HG03097 (cell line): ENCODE results near the gene PCSK4.
"Not testable (repeated sequence)": the region's sequence is repeated elsewhere in the genome, so short reads cannot be mapped to it uniquely, and the experiment has no call there.

Experiments used
- ATAC-seq: cut with Tn5 transposase; IDR thresholded peaks from one replicate; pipeline ENCODE4 v1.9.1; 2021; ENCODE audit not compliant: unreplicated experiment, low FRiP score

PCSK4 gene

DNA sequence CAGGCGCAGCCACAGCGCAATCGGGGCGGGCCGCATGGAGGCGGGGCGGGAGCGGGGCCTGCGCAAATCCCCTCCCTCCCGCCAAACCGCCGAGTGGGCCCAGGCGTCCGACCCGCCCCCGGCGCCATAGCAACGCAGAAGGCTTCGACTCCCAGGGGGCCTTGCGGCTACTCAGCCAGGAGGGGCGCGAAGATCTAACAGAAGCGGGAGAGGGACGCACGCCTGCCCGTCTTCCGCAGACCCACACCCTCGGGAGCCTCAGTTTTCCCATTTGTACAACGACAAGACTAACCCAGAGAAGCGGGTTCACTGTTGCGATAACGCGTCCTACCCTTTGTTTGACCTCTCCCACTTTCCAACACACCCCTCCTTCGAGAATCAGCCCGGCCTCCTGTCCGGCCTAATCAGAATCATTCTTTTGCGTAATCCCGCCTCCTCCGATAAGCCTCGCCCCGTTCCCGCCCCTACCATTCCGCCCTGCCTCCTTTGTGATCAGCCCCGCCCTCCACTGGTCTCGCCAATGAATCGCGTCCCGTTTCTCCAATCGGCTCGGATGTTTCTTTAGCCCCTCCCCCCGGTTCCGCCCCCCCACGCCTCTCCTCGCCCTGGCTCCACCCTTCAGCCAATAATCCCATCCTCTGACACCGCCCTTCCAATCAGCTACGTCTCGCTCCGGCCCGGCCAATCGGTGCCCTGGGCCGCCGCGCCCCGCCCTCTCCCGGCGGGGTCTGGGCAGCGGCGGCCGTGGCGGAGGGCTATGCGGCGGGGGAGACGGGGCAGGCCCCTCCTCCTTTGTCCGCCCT lies at the start of gene PCSK4:
PCSK4 (minus strand) TSS at position 40 of the 803 bp plus-strand sequence; CDS start at position 36, 4 bp downstream.
- ATAC-seq = peak; percentile 75

DNA sequence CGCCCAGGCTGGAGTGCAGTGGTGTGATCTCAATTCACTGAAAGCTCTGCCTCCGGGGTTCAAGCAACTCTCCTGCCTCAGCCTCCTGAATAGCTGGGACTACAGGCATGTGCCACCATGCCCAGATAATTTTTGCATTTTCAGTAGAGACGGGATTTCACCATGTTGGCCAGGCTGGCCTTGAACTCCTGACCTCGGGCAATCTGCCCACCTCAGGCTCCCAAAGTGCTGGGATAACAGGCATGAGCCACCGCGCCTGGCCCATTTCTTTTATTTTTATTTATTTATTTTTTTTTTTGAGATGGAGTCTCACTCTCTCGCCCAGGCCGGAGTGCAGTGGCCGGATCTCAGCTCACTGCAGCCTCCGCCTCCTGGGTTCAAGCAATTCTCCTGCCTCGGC lies 49.6 kb upstream of the PCSK4 start:
- ATAC-seq = not testable (repeated sequence)

DNA sequence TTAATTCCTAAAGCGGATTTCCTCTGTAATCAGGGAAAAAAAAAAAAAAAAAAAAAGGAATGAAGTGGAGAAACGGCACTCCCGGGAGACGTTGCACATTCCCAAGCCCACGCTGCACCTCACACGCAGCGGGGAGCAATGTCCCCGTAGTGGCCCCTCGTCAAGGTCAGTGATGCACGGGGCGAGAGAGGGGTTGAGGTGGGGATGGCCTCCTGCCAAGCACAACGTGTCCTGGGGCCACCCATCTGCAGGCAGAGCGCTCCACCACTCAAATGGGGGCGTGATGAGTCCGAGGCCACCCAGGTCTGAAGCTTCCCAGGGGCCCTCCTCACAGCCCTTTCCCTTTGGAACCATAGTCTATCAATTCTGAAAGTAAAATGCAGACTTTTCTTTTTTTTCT lies 48.8 kb upstream of the PCSK4 start:
- ATAC-seq = no peak

DNA sequence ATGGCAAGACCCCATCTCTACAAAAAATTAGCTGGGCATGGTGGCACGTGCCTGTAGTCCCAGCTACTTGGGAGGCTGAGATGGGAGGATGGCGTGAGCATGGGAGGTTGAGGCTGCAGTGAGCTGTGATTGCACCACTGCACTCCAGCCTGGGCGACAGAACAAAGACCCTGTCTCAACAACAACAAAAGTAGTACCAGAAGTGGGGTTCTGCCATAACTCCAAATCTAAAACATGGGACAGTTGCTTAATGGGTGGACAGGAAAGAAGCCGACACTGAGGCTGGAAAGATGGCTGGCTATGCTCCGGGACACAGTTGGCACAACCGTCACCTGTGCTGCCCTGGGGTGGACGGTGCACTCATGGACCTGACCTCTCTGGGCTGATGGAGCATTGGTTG lies 45.5 kb upstream of the PCSK4 start:
- ATAC-seq = not testable (repeated sequence)

DNA sequence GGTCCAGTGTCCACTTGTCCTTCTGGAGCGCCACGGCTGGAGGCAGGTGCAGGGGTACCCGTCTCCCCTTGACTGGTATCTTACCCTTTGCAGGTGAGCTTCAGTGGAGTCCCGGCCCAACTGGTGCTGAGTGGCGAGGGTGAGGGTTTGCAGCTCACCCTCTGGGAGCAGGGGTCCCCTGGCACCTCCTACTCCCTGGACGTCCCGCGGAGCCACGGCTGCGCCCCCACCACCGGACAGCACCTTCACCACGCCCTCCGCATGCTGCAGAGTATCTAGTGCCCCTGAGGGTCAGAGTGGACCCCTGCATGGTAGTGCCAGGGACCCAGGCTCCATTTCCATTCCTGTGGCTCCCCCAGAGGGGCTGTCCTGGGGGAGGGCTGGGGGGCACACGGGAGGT lies 44.8 kb upstream of the PCSK4 start:
- no peak for ATAC-seq

DNA sequence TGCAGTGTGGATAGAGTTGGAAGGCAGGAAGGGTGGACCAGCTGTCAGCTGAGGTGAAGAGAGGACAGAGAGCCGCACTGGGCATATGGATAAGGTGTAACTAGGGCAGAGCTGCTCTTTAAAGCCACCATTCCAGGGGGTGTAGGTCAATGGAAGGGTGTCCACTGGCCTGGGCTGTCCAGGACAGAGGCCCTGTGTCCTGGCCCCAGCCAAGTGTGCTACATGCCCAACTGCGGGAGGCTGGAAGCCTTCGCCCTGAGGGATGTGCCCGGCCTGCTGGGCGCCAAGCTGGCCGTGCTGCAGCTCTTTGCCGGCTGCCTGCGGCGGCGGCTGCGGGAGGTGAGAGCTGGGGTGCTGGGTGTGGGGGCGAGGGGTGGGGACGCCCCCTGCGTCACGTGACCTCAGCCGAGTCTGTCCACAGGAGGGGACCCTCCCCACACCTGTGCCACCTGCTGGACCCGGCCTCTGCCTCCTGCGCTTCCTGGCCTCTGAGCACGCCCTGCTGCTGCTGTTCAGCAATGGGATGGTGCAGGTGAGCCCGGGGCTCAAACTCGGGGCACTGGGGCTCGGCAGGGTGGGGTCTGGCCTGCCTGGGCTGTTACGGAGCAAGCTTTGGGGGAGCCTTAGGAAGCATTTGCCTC lies 43.5 kb upstream of the PCSK4 start:
- no peak for ATAC-seq

DNA sequence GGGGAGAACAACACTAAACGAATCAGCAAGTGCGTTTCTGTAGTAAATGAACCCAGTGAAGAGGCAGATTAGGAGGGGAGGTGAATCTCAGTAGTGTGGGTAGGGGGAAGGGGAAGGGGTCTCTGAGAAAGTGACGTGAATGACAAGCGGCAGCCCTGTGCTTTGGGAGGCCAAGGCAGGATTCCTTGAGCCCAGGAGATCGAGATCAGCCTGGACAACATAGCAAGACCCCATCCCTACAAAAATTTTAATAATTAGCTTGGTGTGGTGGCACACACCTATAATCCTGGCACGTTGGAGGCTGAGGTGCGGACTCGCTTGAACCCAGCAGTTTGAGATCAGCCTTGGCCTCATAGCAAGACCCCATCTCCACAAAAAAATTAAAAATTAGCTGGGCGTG lies 41.9 kb upstream of the PCSK4 start:
- no peak for ATAC-seq

DNA sequence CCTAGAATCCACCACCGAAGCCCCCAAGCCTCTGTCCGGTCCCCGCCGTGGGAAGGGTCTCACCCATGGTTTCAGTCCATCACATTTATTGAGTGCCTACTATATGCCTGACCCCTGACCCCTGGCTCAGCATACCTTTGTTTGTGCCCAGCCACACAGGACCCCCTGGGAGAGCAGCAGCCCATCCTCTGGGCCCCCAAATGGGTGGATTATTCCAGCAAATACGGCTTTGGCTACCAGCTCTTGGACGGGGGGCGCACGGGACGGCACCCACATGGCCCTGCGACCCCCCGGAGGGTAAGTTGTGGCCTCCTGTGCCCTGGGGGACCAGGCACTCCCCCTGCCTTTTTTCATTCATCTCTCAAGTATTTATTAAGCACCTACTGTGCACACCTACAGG lies 41.4 kb upstream of the PCSK4 start:
- ATAC-seq = no peak

DNA sequence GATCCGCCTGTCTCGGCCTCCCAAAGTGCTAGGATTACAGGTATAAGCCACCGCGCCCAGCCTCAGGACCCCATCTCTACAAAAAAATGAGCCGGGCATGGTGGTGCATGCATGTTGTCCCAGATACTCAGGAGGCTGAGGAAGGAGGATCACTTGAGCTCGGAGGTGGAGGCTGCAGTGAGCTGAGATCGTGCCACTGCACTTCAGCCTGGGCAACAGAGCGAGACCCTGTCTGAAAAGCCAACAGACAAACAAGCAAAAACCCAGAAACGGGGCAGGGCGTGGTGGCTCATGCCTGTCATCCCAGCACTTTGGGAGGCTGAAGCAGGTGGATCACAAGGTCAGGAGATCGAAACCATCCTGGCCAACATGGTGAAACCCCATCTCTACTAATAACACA lies 40.7 kb upstream of the PCSK4 start:
- not testable (repeated sequence) for ATAC-seq

DNA sequence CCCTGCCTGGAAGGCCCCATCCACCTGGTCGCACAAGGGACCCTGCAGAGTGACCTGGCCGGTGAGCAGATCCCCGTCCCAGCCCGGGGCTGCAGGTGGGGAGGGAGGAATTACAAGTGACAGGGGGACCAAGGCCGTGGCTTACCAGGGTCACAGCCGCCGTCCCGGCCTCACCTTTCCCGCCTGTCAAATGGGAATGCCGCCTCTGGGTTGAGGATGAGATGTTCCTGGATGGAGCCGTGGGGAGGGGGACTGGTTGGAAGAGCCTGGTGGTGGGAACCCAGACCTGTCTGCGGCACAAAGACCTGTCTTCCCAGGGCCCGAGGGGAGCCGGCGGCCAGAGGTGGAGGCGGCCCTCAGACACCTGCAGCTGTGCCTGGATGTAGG lies 39.3 kb upstream of the PCSK4 start:
- ATAC-seq = no peak

DNA sequence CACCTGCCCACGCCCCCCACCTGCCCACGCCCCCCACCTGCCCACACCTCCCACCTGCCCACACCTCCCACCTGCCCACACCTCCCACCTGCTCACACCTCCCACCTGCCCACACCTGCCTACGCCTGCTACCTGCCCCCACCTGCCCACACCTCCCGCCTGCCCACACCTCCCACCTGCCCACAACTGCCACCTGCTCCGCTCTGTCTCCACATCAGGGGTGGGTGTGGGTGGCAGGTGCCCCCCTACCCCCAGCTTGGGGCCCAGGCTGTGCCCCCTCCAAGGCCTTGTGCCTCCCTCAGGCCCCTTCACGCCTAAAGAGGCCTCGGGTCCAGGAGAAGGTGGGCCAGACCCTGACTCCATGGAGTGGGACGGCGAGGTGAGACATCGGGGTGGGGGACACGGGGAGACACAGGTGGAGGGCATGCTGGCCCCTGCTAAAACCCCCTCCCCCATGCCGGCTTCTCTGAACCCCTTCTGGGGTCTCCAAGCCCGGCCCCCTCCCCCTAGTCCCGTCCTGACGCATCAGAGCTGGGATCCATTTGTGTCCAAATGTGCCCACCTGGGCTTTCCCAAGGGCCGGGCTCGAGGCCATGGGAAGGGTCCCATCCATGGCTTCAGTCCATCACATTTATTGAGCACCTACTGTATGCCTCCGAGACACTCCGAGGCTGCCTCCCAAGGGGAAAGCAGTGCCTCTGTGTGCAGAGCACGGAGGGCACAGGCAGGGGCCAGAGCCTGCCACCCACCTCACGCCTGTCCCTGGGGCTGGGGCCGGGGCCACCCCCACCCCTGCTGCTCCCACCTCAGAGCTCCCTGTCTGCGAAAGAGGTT lies 38.7 kb upstream of the PCSK4 start:
- no peak for ATAC-seq

DNA sequence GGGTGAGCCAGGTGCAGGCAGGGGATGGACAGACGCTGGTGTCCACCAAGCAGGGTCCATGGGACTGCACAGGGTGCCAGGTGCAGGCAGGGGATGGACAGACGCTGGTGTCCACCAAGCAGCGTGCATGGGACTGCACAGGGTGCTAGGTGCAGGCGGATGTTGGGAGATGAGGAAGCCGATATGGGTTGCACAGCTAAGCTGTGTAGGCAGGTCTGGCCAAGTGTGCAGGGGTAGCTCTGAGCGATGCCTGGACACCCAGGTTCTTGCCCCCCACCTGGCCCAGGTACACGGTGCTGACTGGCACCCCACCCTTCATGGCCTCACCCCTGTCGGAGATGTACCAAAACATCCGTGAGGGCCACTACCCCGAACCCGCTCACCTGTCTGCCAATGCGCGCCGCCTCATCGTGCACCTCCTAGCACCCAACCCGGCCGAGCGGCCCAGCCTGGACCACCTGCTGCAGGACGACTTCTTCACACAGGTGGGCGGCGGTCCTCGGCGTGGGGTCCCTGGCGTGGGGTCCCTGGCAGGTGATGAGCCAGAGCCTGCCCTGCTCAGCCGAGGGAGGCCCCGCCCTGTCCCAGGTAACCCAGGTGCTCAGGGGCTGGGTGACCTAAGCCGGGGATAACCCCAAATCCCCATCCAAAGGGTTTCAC lies 37.6 kb upstream of the PCSK4 start:
- ATAC-seq = no peak

DNA sequence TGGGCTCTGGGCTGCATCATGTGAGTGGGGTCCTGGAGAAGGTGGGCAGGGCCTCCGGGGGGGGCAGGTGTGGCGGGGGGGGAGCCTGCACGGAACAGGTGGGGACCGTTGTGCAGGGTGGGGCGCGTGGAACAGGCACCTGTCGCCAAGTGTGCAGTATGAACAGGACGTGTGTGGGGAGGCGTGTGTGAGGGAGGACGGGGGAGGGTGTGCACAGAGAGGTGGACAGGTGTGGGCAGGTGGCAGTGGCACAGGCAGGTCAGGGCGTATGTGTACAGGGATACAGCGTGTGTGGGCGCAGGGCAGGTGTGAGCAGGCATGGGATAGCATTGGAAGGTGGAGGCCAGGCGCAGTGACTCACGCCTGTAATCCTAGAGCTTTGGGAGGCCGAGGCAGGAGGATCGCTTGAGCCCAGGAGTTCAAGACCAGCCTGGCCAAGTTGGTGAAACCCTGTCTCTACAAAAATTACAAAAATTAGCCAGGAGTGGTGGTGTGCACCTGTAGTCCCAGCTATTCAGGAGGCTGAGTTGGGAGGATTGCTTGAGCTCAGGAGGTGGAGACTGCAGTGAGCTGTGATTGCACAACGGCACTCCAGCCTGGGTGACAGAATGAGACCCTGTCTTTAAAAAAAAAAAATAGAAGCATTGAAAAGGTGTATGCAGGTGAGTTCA lies 37.0 kb upstream of the PCSK4 start:
- ATAC-seq = no peak

DNA sequence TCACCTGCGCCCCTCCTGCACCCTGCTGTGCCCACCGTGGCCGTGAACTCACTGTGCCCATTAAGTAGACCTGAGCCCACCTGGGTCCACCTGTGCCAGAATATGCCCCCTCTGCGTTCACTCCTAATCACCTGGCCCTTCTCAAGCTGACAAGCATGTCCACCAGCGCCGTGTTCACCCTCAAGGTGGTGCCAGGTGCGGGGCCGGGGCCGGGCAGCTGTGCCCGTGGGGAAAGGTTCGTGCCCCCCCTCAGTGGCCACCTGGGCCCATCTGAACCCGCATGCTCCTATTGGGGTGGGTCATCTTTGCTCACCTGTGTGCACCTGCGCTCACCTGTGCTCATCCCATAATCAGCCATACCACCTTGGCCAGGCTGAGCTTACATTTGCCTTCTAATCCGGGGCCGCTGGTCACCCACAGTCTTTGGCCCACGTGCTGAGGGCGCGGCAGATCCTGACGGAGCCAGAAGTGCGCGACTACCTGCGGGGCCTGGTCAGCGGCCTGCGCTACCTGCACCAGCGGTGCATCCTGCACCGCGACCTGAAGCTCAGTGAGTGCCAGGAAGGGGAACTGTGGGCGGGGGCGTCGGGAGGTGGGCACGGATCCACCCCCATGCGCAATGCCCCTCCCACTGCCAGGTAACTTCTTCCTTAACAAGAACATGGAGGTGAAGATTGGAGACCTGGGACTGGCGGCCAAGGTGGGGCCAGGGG lies 36.1 kb upstream of the PCSK4 start:
- ATAC-seq = no peak

DNA sequence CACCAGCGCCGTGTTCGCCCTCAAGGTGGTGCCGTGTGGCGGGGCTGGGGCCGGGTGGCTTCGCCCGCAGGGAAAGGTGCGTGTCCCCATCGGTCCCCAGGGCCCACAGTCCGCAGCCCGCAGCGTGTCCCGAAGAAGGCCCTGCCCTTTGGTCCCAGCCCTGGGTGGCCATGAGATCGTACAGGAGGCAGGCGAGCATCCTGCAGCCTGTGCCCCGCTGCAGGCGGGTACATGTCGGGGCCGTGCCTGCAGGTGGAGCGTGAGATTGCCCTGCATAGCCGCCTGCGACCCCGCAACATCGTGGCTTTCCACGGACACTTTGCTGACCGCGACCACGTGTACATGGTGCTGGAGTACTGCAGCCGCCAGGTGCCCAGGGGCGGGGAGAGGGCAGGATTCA lies 35.2 kb upstream of the PCSK4 start:
- no peak for ATAC-seq

DNA sequence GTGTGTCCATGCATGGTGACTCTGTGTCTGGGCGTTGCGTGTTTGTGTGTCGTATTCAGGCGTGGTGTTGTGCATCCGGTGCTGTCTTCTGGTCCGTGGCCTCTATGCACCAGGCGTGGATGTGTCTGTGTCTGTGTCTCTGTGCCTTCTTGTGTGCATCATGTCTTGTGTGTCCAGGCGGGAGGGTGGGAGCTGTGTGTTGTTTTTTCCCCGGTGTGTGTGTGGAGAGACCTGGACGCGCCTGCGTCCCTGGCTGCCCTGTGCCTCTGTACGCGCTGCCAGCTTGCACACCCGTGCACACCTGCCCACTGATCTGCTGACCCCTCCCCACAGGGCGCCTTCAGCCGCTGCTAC lies 34.8 kb upstream of the PCSK4 start:
- ATAC-seq = no peak

DNA sequence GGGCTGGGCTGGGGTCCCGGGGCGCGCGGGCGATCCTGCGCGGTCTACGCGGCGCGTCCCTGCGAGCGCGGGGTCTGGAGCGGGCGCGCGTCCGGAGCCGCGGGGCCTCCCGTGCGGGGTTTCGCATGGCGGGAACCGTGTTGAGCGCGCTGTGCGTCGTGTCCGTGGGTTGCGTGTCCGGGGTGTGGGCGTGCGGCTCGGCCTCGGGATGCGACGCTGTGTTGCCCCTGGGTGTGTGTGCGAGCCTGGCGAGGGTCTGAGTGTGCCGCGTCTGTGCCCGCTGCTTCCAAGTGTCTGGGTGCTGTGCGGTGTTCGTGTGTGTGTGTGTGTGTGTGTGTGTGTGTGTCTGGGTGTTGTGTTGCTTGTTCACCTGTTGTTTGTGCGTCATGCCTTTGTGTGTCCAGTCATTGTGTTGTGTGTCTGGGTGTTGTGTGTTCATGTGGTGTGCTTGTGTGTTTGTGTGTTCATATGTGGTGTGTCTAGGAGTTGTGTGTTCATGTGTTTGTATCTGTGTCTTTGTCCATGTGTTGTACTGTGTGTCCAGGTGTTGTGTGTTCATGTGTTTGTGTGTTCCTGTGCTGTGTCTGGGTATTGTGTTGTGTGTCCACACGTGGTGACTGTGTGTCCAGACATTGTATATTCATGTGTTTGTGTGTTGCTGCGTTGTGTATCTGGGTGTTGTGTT lies 34.3 kb upstream of the PCSK4 start:
- no peak for ATAC-seq

DNA sequence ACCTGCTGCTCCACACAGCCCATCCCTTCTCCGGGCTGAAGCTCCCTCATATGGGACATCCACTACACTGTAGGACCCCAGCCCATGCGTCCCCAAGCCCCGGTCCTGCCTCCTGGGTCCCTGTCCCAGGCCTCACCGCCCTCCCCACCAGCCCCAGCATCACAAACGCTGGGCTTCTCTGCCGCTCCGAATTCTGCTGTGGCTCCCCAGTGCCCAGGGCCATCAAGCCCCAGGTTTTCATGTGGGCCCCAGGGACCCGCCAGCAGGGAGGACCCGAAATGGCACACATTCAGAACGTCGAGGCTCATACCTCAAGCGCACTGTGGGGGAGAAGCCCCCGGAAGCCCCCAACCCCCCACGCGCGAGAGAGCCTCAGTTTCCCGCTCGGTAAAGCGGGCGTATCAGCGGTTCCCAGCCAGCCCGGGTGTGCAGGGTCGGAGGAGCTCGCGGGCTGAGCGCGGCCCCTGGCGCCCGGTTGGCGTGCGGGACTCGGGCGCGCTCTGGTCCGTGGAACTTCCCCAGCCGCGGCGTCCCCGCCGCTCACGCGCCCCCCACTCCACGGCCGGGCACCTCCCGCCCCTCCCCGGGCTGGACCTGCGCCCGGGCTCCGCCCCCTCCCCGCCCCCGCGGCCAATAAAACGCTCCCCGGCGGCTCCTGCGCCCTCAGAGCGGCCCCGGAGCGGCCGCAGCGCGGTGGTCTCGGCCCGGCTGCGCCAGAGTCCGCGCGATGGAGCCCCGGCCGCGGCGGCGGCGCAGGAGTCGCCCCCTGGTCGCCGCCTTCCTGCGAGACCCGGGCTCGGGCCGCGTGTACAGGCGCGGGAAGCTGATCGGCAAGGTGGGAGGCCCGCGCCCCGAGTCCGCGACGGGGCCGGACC lies 33.5 kb upstream of the PCSK4 start, which contains the start of gene PLK5:
PLK5 (plus strand) TSS at position 666 of the 875 bp plus-strand sequence. CDS start 2,920 bp downstream, outside the sequence.
- ATAC-seq = no peak
